ENCODE data around the gene POLE4. TPM values are rescaled to one million over a fixed set of nuclear protein-coding genes. Genes with fewer than 3 reads are reported as not detected.

Gene POLE4
- total RNA-seq, 2 experiments from 2014 or later: 48.4 to 48.9 TPM

- H3K36me3 Mint-ChIP-seq (ENCODE audit: low read depth): peaks cover 10% of the 10 kb centered on the region
- ChIA-PET POLR2A (no interaction called here), CTCF (interaction anchor here (1.1 to 1.3 kb wide), 2 partner anchors 8 to 681 kb away, joined by 3 to 5 read pairs; no protein-coding TSS in a partner anchor)
- DNase-seq (no peak), ATAC-seq (no peak)
- peaks cover 3% of the 10 kb centered on the region for H3K4me1 Mint-ChIP-seq (ENCODE audit: low read depth)
- no peaks in the 10 kb centered on the region for H3K9me3 Mint-ChIP-seq
- no peaks in the 10 kb centered on the region for H3K27me3 Mint-ChIP-seq
- H3K4me3 Mint-ChIP-seq: no peak overlapping the region
- no peak overlapping the region for H3K27ac Mint-ChIP-seq
- TF ChIP-seq CTCF (IDR thresholded peaks at IDR 0.05): no peak
- intact Hi-C loops (cut with micrococcal nuclease): loop anchor here (10.0 kb wide), 1 partner anchor 127 kb away; no protein-coding TSS in a partner anchor
These were observed 30.8 kb upstream of the POLE4 start for GRCh38 chr2:74927621-74928020.

- DNase-seq (no peak), ATAC-seq (no peak)
- intact Hi-C loops (cut with micrococcal nuclease): no loop called here
- Mint-ChIP-seq H3K27ac (no peak overlapping the region), H3K4me3 (no peak overlapping the region), H3K4me1 (ENCODE audit: low read depth) (peaks cover 3% of the 10 kb centered on the region), H3K9me3 (no peaks in the 10 kb centered on the region), H3K27me3 (no peaks in the 10 kb centered on the region), H3K36me3 (ENCODE audit: low read depth) (peaks cover 10% of the 10 kb centered on the region)
- CTCF ChIA-PET: interaction anchor here (2.1 kb wide), 1 partner anchor 12 kb away, joined by 7 read pairs; no protein-coding TSS in a partner anchor
- TF ChIP-seq CTCF (IDR thresholded peaks at IDR 0.05): no peak
- POLR2A ChIA-PET: no interaction called here
These were observed 27.5 kb upstream of the POLE4 start for GRCh38 chr2:74930811-74931486.

- Mint-ChIP-seq H3K27ac (no peak overlapping the region), H3K4me3 (no peak overlapping the region), H3K9me3 (no peaks in the 10 kb centered on the region), H3K36me3 (ENCODE audit: low read depth) (peaks cover 10% of the 10 kb centered on the region), H3K27me3 (no peaks in the 10 kb centered on the region), H3K4me1 (ENCODE audit: low read depth) (peaks cover 3% of the 10 kb centered on the region)
- DNase-seq (no peak), ATAC-seq (no peak)
- ChIA-PET CTCF (interaction anchor here (2.1 kb wide), 1 partner anchor 13 kb away, joined by 7 read pairs; no protein-coding TSS in a partner anchor), POLR2A (no interaction called here)
- TF ChIP-seq CTCF (IDR thresholded peaks at IDR 0.05): no peak
- intact Hi-C loops (cut with micrococcal nuclease): no loop called here
These were observed 26.5 kb upstream of the POLE4 start for GRCh38 chr2:74931940-74932339.

- intact Hi-C loops (cut with micrococcal nuclease): no loop called here
- Mint-ChIP-seq H3K27me3 (no peaks in the 10 kb centered on the region), H3K4me1 (ENCODE audit: low read depth) (no peaks in the 10 kb centered on the region), H3K27ac (no peak overlapping the region), H3K36me3 (ENCODE audit: low read depth) (peaks cover 4% of the 10 kb centered on the region), H3K4me3 (no peak overlapping the region), H3K9me3 (no peaks in the 10 kb centered on the region)
- no peak for TF ChIP-seq CTCF (IDR thresholded peaks at IDR 0.05)
- POLR2A ChIA-PET: no interaction called here
- no peak for ATAC-seq
- CTCF ChIA-PET: interaction anchor here (1.5 kb wide), 2 partner anchors 14 to 17 kb away, joined by 3 read pairs; no protein-coding TSS in a partner anchor
- no peak for DNase-seq
These were observed 22.5 kb upstream of the POLE4 start for GRCh38 chr2:74935975-74936391.

DNA sequence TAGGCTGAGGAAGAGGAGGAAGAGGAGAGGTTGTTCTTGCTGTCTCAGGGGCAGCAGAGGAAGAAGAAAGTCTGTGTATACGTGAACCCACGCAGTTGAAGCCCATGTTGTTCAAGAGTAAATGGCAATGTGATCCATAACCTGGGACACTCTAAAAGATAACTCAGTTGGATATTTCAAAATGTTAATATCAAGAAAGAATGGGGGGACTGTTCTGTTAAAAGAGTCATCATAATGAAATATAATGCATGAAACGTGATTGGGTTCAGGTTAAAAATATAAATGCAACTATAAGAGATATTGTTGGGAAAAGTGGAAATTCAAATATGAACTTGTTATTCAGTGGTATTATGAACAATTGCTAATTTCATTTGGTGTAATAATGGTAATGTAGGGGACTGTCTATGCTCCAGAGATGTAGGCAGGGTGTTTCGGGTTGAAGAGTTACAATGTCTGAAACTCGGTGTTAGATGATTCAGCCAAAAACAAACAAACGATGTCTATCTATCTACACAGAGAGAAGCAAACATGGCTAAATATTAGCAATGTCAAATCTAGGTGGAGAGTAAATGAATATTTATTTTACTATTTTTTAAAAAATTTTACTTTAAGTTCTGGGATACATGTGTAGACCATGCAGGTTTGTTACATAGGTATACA is 21.1 kb upstream of the POLE4 start:
- Mint-ChIP-seq H3K4me1 (ENCODE audit: low read depth) (no peaks in the 10 kb centered on the region), H3K27me3 (no peaks in the 10 kb centered on the region), H3K9me3 (no peaks in the 10 kb centered on the region), H3K36me3 (ENCODE audit: low read depth) (no peaks in the 10 kb centered on the region), H3K27ac (no peak overlapping the region), H3K4me3 (no peak overlapping the region)
- no peak for DNase-seq
- CTCF ChIA-PET: no interaction called here
- intact Hi-C loops (cut with micrococcal nuclease): no loop called here
- POLR2A ChIA-PET: no interaction called here
- no peak for ATAC-seq
- TF ChIP-seq CTCF (IDR thresholded peaks at IDR 0.05): no peak
